Measurements from ENCODE around the gene AMH.
"Not testable (repeated sequence)": the region's sequence is repeated elsewhere in the genome, so short reads cannot be mapped to it uniquely, and the experiment has no call there.

AMH gene

GRCh38 chr19:2249010-2249866 is at the start of gene AMH:
Gene AMH (plus strand): TSS chr19:2249323. CDS start chr19:2249333, 10 bp downstream.
- DNase-seq = peak; percentile 38

DNA sequence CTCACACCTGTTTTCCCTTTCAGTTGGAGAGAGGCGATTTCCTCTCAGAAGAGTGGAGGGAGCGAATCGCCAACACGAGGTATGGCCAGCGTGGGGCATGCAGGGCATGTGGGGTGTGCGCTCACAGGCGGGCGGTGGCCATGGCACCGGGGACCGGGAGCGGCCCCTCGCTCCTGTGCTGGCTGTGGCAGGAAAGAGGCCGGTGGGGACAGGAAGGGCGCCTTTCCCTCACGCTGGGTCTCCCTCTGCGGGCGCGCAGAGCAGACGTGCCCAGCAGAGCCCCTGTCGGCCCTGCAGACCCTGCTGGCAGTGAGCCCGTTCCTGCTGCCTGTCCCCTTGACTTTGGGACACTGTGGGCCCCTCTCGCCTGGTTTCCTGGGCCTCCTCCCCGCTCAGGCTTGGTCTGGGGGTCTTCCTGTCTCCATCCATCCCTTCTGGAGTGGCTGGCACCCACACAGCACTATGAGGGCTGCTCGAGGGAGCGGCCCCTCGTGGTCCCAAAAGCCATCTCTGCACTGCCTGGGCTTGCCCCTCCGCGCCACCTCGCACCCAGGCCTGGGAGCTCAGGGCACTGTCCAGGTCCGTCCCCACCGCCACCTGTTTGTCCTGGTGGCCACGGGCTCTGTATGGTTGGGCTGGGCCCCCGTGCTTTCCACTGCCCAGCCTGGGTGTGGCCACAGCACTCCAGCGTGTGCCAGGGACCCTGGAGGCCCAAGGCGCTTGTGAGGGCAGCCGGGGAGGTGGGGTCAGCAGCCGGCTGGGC is 49.1 kb upstream of the AMH start:
- DNase-seq = no peak

DNA sequence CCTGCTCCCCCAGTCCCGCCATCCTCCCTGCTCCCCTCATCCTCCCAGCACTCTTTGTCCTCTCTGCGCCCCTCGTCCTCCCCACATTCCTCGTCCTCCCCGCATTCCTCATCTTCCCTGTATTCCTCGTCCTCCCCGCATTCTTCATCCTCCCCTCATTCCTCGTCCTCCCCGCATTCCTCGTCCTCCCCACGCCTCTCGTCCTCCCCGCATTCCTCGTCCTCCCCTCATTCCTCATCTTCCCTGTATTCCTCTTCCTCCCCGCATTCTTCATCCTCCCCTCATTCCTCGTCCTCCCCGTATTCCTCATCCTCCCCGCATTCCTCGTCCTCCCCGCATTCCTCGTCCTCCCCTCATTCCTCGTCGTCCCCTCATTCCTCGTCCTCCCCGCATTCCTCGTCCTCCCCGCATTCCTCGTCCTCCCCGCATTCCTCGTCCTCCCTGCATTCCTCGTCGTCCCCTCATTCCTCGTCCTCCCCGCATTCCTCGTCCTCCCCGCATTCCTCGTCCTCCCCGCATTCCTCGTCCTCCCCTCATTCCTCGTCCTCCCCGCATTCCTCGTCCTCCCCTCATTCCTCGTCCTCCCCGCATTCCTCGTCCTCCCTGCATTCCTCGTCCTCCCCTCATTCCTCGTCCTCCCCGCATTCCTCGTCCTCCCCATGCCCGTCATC is 48.4 kb upstream of the AMH start:
- not testable (repeated sequence) for DNase-seq

GRCh38 chr19:2201473-2202148 is 47.5 kb upstream of the AMH start:
- no peak for DNase-seq

DNA sequence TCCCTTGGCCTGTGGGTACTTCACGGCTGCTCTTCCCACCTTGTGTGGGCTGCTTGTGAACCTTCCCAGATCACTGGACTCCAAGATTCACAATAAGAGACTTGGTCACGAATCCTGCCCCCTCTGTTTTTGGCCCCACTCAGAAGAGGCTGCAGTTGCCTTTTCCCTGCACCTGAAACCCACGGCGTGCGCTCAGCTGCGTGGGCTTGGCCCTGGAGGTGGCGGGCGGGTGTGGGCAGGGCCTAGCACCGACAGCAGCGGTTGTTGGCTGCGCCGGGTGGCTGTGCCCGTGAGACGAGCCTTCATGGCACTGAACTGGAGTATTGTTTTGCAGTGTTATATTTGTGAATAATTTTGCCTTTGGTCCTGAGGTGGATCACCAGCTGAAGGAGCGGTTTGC is 46.8 kb upstream of the AMH start:
- DNase-seq = no peak

GRCh38 chr19:2207008-2207407 is 42.1 kb upstream of the AMH start:
- DNase-seq = no peak

GRCh38 chr19:2207991-2208860 is 40.9 kb upstream of the AMH start:
- DNase-seq = no peak

- DNase-seq = no peak
These were observed 40.1 kb upstream of the AMH start for GRCh38 chr19:2208975-2209374.

DNA sequence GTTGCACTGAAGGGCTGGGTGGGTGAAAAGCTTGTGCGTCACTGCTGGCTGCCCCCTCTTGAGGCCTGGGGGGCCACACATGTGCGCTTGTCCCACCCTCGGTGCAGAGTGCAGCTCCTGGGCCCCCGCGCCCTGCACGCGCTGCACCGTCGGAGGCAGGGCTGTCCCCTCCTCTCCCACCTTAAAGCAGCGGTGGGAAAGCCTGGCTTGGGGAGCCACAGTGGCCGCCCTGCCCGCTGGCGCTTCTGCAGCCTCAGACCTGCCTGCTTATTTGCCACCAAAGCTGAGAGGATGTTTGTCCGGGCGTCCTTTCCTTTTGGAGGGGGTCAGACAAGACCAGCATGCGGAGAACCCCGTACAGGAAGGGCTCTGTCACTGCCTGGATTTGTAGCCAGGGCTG is 39.7 kb upstream of the AMH start:
- DNase-seq = no peak

DNA sequence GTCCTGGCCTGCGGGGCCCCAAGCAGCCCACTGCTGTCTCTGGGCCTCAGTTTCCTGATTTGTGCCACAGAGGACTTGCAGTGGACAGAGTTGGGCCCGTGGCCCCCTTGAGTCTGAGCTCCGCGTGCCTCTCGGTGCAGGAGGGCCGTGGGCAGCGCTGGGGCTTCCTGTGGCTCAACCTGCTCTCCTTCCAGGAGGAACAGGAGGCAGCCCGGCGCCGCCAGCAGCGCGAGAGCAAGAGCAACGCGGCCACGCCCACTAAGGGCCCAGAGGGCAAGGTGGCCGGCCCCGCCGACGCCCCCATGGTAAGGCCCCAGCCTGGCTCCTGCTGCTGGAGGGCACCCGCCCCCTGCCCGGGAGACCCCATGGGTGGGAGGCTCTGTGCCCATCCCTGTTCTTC is 38.9 kb upstream of the AMH start:
- DNase-seq = no peak

DNA sequence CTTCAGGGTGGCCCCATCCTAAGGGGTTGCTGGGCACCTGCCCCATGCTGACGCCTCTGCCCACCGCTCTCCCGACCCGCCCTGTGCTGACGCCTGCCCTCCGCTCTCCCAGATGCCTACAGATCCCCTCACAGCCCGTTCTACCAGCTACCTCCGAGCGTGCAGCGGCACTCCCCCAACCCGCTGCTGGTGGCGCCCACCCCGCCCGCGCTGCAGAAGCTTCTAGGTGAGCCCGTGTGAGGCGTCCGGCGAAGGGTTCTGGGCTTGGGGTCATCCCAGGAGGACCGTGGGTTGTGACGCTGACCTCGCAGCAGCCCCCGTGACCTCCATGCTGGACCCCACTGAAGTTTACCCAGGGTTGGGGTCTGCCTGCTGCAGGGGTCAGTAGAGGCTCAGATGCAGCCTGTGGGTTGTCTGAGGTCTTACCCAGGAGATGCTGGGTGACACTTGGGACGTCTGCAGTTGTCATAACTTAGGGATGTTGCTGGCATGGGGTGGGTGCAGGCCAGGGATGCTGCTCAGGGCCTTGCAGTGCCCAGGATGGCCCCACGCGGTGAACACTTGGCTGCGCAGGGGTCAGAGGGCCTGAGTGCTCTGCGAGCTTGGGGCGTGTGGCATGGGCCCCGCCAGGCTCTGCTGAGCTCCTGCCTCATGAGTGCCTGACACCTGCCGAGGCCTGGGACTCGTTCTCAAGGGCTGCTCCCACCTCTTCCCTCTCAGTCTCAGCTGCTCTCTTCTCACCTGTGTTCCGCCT is 38.0 kb upstream of the AMH start:
- DNase-seq = no peak

- no peak for DNase-seq
These were observed 36.0 kb upstream of the AMH start for GRCh38 chr19:2212861-2213711.

GRCh38 chr19:2213799-2214198 is 35.3 kb upstream of the AMH start:
- no peak for DNase-seq

- no peak for DNase-seq
These were observed 34.9 kb upstream of the AMH start for GRCh38 chr19:2214251-2214650.

- DNase-seq = no peak
These were observed 33.8 kb upstream of the AMH start for GRCh38 chr19:2215281-2215751.

- no peak for DNase-seq
These were observed 32.5 kb upstream of the AMH start for GRCh38 chr19:2216361-2217225.

DNA sequence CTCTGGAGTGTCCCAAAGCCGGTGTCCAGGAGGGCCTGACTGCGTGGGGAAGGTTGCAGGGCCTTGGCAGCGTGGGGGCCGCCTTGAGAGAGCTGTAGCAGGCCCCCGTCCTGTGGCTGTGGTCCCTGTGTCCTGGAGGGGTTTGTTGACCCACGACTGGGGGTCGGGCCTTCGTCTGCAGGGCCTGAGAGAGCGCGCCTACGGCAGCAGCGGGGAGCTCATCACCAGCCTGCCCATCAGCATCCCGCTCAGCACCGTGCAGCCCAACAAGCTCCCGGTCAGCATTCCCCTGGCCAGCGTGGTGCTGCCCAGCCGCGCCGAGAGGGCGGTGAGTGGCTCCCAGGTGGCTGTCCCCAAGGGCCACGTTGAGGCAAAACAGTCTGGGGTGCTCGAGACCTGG is 31.5 kb upstream of the AMH start:
- DNase-seq = no peak

- no peak for DNase-seq
These were observed 29.4 kb upstream of the AMH start for GRCh38 chr19:2219726-2220125.

DNA sequence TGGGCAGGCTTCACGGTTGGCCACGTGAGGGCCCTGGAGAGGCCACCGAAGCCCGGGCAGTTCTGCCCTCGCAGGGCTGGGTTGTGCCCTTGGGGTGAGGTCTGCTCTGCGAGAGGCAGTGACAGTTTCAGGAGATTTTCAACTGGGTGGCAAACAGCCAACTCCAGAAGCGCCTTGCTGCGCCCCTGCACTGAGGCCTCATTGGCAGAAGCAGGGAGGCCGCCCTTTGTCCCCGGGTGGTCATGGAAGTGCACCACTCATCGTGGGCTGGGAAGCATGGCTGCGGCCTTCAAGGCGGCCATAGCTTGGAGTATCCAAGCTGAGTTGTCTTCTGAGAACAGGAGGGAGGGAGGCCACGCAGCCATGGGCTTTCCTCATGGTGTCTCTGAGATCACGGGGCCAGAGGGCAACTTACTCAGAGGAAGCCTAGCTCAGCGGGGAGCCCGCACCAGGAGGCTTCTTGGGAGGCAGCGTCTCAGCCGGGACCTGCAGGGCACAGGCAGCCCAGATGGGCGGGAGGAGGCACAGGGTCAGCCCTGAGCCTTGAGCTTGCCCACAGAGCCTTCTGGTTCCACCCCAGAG is 27.8 kb upstream of the AMH start:
- DNase-seq = no peak

Data from DMS53 (cell line).